Stimulated activated CD8-positive, alpha-beta memory T cell treated with anti-CD3 and anti-CD28 coated beads, Interleukin-4, amount 100 ng/mL, for 24 hours (primary cell): ENCODE data around the gene CTDSP2.
"Not testable (repeated sequence)": the region's sequence is repeated elsewhere in the genome, so short reads cannot be mapped to it uniquely, and the experiment has no call there.

Experiments
- DNase-seq: peaks from one replicate; pipeline ENCODE4 v3.0.0-alpha.2; 2020; ENCODE audit warnings: low read depth

CTDSP2 gene

DNA sequence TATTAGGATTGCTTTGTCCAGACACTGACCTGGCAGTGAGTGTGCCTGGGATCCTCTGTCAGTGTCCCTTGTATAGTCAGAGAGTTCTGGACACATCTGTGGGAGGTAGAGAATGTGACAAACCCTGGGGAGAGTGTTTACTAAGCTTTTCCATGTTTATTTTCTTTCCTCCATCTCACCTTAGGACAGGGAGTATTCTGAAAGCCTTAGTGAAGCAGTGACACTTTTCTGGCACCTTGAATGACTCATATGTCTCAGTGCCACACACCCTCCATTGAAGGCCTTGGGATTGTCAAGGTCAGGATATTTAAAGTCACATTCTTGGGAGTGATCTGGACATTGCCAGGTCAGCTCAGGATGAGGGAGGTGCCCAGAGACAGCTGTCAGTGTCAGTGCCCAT is 34.9 kb upstream of the CTDSP2 start:
- DNase-seq: no peak

DNA sequence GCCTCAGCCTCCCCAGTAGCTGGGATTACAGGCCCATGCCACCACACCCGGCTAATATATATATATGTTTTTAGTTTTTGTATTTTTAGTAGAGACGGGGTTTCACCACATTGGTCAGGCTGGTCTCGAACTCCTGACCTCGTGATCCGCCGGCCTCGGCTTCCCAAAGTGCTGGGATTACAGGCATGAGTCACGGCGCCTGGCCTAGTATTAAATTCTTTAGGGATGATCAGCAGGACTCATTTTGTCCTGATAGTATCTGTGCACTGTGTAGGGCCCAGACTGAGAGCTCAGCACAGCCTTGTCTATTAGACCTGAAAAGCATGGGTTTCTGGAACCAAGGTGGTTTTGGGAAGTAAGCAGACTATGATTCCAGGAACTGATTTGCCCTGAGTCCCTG is 34.5 kb upstream of the CTDSP2 start:
- not testable (repeated sequence) for DNase-seq

DNA sequence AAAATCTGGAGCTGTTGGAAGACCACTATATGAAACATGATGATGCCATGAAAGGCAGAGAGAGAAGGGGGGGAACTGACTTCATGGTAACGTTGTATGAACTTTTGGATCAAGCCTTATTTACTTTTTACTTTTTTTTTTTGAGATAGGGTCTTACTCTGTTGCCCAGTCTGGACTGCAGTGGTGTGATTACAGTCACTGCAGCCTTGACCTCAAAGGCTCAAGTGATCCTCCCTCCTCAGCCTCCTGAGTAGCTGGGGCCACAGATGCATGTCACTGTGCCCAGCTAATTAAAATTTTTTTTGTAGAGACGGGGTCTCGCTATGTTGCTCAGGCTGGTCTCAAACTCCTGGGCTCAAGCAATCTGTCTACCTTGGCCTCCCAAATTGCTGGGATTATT is 31.3 kb upstream of the CTDSP2 start:
- no peak for DNase-seq

DNA sequence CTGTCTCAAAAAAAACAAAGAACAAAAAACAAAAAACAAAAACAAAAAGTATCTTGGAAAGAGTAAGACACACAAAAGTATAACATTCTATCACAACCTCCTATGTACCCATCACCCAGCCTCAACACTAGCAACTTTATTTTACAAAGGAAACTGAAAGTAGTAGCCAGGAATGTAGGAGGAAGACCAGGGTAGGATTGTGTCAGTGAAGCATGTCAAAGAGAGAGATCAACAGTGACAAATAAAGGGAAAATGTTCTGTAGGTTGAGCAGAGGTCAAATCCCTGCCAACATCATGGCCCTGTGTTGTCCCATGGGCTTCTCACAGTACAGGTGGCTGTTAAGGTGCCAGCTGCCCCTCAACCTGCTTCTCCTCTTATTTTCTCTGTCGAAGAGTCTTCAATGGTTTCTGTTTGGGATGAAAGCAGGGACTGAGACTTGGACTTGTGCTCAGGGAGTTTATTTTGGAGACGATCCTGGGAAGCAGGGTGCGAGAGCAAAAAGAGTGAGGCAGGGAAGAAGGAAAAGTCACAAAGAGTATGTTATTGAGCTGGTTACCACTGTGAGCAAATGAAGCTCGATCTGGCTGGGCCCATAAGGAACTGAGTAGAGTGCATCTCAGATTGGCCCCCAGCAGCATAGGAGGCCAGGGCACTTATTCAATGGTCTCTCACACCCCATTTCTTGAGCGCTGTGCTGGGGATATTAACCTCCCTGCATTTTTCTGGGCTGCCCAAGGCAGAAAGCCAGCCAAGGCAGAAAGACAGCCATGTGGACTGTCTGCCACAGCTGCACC is 29.4 kb upstream of the CTDSP2 start:
- no peak for DNase-seq

DNA sequence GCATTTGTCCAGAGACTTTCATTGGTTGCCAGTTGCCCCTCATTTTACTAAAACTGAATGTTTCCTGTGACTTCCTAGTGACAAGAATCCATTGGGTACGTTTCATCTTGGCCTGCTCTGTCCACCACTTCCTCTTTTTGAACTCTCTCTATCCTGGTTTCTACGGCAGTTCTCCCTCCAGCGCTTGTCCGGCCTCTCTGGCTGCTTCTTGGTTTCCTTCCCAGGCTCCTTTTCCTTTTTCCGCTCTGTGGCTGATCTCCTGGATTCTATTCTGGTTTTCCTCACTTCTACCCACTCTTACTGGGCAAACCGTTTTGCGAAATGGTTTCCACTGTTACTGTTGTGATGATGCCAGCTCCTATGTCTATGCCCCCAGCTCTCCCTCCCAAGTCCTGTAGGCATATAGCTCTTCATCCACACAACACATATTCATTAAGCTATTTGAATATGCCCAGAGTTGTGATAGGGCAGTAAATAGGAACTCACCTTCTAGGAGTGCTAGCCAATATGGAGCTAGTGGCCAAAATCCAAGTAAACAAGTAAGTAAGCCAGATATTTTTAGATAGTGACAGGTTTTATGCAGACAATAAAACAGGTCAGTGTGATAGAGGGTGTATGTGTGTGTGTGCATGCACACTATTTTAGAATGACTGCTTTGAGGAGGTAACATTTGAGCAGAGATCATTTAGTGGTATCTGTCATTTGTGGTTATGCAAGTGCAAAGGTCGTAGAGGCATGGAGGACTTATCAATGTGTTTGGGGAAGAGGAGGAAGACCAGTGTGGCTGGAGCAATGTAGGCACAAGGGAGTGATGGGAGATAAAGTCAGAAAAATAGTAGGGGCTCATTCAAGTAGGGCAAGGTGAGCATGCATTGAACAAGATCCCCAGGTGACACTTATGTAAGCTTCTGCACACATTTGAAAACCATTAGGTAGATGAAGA is 27.9 kb upstream of the CTDSP2 start:
- DNase-seq: no peak

DNA sequence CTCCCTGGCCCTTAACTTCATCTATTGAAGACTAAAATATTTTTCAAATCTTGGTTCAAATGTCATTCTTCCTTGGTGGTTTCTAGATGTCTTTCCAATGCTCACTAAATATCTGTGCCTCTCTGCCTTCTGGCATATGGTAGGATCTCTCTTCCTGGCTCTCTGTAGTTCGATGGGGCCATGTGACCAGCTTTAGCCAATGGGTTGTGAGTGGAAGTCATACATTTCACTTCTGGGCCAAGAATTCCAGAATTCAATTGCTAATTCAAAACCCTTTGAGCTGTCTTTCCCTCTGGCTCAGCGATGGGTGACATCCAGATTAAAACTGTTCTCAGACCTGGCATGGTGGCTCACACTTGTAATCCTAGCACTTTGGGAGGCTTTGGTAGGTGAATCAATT is 25.8 kb upstream of the CTDSP2 start:
- no peak for DNase-seq

DNA sequence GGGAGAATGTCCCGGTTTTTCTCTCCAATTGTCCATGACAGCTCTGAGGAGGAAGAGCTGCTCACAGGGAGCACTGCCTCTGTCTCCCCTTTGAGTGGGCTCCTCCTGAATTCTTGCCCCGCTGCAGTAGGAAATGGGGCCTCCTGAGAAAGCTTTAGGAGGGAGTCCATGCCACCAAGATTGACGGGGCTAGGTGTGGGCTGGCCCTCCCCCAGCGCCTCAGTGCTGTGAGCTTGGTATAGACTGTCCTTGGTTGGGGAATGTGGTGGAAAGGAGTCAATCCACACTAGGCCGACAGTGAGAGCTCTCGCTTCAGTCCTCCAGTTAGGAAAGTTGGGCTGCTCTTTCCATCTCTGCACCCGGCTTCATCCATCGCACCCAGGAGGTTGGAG is 23.4 kb upstream of the CTDSP2 start:
- no peak for DNase-seq

DNA sequence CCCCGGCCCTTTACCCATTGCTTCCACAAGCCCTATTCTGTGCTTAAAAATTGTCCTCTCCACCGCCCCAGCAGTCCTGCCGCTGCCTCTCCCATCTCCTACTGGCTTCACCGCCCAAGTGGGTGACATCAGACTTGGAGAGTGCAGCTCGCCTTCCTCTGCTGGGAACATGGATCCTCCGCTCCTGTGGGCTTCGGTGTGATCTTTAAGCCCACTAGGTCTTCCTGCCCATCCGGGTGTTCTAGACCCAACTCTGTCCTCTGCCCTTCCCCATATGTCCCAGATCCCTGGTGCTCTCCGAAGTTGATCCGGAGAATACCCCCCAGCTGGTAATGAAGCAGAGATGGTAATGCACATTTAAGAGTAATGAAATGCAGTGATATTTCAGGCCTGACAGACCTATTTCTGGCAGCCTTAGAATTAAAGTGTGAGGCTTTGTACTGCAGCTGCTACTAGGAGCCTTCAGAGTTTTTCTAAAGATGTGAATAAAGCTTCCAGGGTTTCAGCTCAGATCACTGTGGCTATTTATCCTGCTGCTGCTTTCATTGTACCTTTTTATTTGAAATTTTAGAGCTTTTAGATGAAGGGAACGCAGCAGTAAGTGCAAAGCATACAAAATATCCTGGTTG is 22.9 kb upstream of the CTDSP2 start:
- DNase-seq: no peak

DNA sequence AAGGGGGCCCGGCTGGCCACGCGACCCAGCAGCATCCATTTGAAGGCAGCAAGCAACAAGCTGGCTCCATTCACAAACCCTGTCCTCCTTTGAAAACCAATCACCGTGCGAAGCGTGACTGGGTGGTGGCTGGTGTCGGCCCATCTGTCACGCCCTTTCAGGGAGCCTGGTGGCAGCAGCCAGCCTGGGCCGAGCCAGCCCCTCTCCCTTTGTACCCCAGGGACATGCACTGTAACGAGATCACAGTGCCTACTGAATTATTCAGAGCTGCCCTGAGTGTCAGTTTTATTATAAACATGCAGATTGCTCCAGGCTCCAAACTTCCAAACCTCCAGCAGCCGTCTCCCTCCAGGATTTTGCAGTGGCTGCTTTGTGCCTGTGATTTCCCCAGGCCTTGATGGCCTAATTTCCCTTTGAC is 22.3 kb upstream of the CTDSP2 start:
- no peak for DNase-seq

DNA sequence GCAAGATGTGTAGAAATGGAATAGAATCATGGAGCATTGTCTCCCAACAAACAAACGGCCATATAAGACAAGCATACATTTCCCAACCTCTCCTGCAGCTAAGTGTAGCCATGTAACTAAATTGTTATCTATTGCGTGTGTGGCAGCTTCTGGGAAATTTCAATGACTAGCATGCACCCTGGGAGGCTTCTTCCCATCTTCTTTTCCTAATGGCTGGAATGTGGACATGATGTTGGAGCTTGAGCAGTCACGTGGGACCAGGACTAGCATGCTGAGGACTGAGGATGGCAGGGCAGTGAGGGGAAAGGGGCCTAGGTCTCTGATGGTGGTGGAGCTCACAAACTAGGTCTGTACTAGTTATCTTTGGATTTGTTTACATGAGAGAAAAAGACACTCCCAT is 21.7 kb upstream of the CTDSP2 start:
- DNase-seq: no peak

DNA sequence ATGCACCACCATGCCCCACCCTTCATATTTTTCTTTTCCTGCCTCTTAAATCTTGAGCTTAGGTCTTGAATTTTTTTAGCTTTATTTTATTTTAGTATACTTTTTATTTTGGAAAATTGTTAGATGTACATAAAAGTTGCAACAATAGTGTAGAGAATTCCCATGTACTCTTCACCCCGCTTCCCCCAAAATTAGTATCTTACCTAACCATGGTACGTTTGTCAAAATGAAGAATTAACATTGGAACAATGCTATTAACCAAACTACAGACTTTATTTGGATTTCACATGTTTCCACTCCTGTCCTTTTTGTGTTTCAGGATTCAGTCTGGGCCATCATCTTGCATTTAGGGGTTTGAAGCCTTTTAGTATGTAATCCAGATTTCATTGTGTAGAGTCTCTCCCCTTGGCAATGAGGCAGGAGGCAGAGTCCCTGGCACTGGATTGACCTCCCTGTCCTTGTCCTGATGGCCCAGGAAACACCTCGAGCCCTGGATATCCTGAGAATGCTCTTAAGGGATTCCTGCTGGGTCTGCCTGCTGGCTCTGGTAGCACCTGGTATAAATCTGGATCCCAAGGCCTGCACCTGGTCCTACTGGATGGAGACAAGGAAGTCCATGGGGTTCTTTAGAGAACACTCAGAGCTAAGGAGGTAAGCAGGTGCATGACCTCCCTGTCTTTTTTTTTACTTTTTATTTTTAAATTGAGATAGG is 19.9 kb upstream of the CTDSP2 start:
- DNase-seq: no peak

DNA sequence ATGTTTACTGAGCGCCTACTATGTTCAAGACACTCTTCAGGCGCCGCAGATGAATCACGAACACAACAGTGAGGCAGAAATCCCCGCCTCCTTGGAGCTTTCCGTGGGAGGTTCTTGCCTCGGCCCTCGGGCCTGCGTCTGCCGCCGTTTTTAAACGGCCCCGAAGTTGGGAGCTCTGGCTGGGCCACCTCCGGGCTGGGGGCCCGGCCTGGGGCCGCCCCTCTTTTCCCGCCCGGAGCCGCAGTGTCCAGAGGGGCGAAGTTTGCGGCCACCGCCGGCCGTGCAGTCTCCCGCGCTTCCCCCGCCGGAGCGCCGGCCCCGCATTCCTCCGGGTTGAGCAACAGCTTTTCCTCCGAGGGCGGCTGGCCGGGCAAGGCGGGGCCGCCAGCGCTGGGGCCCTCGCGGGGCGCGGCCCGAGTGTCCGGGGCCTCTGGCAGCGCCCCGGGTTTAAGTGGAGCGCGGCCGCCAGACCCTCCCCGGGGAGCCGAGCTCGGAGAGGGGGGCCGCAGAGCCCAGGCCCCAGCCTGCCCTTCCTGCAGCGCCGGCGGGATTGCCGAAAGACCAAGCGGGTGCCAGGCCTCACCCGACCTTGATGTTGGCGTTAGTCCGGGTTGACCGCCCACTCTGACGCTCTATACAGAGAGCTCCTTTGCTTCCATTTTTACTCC is 18.7 kb upstream of the CTDSP2 start:
- peak; percentile 48 for DNase-seq

DNA sequence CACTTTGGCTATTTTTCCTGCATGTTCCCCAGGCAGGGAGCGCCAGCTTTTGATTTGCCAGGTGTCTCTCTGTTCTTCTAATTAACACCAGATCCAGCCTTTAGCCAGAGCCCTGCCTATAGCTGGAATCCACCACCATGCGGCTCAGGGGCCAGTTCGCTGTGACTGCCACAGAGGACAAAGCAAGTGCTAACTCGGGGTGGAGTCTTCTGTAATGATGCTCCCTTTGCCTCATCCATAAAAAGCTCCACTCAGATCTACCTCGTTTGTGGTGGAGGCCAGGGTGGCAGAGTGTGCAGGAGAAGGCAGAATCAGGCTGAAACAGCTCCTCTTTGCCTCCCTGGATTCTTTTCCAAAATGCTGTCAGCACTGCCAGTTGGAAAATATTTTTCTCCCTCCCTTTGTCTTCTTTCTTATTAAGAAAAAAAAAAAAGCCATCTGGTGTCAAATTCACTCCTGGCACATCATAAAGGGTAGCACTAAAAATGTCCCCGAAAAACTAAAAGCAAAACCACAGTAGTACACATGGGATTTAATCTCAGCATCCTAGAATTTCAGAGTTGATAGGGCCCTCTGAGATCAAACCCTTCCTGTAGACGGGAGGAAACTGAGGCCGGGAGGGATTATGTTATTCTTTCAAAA is 18.0 kb upstream of the CTDSP2 start:
- DNase-seq: no peak

DNA sequence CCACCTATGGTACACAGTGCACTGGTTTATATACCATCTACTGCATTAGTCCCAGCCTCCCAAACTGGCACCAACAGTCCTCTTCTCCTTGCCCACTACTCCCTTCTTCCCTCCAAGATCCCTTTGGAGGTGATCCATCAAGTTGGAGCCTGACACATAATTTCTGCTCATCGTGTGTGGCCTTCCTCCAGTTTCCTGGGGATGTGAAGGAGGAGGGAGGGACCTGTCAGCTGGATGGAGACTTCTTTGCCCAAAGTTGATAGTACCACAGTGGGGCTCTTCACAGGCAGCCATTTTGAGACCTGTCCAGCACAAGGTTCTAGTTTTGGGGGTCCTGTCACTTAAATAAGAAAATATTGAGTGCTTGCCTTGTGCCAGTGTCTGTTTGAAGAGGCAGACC is 17.1 kb upstream of the CTDSP2 start:
- no peak for DNase-seq

DNA sequence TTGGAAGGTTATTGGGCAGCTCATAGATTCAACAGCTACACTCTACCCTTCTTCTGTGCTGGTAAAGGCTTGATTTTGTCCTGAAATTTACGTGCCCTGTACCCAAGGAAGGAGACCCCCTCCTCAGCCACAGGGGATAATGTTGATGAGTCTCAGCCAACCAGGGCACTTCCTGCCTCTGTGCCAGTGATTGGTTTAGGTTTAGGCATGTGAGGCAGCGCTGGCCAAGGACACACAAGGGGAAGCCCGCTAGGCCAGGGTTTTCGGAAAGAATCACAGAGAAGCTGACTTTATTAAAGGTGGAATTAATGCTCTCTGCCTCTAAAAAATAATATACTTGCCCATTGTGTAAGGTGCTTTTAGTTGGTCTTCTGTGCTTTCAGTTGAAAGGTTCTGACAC is 15.4 kb upstream of the CTDSP2 start:
- no peak for DNase-seq

DNA sequence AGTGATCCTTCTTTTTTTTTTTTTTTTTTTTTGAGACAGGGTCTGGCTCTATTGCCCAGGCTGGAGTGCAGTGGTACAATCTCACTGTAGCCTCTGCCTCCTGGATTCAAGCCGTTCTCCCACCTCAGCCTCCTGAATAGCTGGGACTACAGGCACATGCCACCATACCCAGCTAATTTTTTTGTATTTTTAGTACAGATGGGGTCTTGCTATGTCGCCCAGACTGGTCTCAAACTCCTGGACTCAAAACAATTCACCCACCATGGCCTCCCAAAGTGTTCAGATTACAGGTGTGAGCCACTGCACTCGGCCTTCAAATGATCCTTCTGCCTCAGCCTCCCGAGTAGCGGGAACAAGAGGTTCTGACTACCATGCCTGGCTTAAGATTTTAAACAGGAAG is 14.4 kb upstream of the CTDSP2 start:
- not testable (repeated sequence) for DNase-seq

DNA sequence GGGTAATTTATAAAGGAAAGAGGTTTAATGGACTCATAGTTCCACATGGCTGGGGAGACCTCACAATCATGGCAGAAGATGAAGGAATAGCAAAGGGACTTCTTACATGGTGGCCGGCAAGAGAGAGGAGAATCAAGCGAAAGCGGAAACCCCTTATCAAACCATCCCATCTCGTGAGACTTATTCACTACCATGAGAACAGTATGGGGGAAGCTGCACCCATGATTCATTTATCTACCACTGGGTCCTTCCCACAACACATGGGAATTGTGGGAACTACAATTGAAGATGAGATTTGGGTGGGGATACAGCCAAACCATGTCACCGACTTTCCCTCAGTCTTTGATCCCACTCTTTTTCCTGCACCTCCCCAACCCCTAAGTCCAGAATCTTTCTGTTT is 12.6 kb upstream of the CTDSP2 start:
- DNase-seq: no peak

DNA sequence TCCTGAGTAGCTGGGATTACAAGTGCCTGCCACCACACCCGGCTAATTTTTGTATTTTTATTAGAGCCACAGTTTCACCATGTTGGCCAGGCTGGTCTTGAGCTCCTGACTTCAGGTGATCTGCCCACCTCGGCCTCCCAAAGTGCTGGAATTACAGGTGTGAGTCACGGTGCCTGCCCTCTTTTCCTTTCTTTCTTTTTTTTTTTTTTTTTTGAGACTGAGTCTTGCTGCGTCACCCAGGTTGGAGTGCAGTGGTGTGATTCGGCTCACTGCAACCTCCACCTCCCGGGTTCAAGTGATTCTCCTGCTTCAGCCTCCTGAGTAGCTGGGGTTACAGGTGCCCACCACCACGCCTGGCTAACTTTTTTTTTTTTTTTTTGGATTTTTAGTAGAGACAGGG is 11.6 kb upstream of the CTDSP2 start:
- not testable (repeated sequence) for DNase-seq

DNA sequence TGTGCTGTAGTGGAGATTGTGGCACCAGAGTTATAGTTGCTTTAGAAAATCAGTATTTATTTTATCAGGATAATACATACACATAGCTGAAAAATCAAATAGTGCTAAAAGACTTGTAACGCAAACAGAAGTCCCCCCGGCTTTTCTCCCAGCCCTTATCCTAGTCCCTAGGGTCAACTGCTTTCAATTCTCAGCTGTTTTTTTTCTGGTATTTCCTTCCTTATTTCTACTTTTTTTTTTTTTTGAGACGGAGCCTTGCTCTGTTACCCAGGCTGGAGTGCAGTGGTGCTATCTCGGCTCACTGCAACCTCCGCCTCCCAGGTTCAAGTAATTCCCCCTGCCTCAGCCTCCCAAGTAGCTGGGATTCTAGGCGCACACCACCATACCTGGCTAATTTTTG is 8.4 kb upstream of the CTDSP2 start:
- no peak for DNase-seq

DNA sequence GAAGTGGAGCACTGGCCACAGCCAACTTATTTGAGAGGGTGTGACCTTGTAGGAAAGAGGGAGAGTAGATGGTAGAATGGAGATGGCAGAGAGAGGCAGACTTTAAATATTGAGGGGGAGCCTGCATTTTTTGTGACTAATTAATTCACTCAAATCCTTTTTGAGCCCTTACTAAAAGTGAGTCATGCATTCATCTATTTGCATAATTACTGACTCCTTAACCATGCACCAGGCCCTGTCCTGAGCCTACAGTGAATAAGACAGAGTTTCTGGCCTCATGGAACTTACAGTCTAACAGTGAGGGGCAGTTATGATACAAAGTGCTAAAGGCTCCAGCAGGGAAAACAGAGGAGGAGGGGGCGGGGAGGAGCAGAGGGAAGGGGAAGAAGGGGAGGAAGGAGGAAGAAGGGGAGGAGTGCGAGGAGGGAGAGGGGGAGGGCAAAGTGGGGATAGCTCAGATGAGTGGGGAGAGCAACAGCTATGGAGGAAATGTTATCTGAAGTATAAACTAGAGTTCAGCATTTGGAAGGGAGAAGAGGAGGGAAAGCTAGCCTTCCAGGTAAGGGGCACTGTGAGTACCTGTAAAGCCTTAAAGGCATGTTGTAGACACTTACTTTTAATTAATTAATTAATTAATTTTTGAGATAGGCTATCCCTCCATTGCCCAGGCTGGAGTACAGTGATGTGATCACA is 7.5 kb upstream of the CTDSP2 start:
- no peak for DNase-seq
